Renal cortical epithelial cell (primary cell): ENCODE measurements around the gene TXLNG. TPM values are rescaled to one million over a fixed set of nuclear protein-coding genes. Genes with fewer than 3 reads are reported as not detected.
A peak's percentile ranks its signal among the peaks of the same experiment; 100 is the strongest.

Source experiments
- DNase-seq: peaks from one replicate; pipeline ENCODE4 v3.0.0-alpha.2; 2011; ENCODE audit warnings: low read depth
- total RNA-seq: library from RNA; depleted of rRNA; stranded (reverse); fragments of >200 nt; gene quantifications from 2 replicates; pipeline ENCODE4 v1.2.3, GENCODE V29; 2014

TXLNG gene
- total RNA-seq, 1 donor from 2014 or later = 16.7 TPM

DNA sequence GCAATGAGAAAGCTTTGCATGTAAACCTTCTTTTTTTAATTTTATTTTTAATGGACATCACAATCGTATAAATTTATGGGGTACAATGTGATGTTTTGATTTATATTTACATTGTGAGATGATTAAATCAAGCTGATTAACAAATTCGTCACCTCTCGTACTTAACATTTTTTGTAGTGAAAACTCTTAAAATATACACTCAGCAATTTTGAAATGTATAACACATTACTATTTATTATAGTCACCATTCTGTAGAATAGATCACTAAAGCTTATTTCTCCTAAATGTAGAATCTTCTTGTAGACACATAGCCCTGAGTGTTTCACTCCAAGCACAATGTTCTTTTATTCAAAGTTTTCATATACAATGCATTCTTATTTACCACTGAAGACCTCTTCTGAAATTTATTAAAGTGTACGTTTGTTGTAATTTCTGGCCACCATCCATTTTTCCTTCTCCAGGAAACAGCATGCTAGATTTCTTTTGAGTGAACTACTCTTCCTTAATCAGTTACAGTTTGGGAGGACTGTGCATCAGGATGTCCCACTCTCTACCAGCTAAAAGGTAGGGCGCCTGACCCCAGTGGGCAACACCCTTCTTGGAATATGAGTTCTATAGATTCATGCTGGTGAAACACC lies 88.3 kb downstream of the TXLNG start:
- DNase-seq = no peak

DNA sequence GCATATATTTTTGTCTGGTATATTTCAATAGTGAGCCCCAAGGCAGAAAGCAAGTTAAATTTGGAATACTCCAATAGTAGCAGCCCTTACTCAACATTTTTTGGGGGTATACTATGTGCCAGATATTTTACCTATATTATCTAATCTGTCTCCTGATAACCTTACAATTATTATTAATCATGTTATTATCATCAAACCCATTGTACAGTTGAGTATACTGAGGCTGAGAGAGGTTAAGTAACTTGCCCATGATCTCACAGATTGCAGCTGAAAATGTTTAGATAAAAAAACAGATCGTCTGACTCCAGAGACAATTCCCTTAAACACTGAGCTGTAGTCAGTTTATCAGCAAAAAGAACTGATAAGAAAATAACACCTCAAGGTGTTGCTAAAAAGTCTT lies 90.4 kb downstream of the TXLNG start:
- no peak for DNase-seq

DNA sequence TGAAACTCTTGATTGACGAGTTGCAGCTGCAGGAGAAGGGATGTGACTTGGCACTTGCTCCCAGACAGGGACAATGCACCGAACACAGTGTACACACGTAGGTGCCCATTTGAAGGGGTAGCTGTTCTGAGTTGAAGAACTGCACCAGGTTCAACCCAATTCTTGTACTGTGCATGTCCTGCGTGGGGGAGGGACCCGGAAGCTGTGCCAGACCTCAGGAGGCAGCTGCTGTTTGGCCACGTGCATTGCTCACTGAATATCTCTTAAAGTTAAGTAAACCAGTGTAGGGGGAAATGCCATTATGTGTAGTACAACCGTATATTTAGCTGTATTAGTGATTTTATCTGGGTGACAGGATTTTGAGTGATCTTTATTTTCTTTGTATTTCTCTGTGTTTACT lies 95.9 kb downstream of the TXLNG start:
- DNase-seq = peak; percentile 9

DNA sequence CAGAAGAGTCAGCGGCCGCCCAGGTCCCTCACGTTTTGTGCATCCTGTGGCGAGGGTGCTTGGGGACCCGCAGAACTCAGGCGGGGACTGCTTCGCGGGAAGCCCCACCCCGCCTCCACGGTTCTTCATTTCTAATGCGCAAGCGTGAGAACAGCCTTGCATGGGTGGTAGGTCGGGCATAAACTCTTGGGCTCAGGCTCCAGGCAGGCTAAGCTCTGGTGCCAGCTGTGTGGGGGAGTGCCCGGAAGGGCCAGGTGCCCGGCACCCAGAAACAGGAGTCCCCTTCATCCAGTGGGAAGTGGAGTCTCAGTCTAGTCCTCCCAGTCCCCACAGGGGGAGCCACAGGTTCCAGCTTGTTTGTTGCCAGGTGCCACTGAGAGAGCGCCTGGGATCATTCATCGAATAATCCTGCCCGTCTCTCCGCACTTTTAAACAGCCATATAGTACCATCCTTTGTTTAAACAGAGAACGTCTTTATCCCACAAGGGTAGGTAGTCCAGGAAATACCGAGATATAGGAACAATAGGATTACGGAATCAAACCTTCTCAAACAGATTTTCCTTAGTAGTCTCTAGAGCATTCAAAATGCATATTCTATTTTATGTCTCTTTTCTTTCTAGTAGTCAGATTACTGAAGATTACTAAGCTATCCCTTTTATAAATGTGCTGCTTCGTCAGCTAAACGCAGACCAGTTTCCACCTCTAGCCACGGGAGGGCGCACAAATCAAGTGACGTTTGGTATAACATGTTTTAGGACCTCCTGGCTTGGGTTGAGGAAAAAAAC lies 96.6 kb downstream of the TXLNG start:
- DNase-seq = peak; percentile 48

DNA sequence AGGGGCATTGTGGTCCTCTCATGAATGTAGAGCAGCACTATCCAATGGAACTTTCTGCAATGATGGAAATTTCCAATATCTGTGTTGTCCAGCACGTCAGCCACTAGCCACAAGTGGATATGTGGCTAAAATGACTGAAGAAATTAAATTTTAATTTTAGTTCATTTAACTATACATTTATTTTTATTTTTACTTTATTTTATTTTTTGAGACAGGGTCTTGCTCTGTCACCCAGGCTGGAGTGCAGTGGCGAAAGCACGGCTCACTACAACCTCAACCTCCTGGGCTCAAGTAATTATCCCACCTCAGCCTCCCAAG lies 97.2 kb downstream of the TXLNG start:
- DNase-seq = no peak

DNA sequence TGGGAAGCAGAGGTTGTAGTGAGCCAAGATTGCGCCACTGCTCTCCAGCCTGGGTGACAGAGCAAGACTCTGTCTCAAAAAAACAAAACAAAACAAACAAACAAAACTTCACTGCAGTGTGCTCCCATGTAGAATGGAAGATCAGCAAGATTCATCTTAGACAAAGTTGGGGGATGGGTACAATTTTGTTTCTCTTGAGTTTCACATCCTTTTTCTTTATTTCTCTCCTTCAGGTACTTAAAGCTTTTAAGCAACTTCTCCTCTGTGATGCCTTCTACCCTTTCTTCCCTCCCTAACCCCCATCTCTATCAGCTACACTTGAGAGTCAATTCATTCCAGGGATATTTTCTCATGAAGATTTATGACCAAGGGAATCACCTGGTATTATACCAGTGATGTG lies 99.4 kb downstream of the TXLNG start:
- no peak for DNase-seq

DNA sequence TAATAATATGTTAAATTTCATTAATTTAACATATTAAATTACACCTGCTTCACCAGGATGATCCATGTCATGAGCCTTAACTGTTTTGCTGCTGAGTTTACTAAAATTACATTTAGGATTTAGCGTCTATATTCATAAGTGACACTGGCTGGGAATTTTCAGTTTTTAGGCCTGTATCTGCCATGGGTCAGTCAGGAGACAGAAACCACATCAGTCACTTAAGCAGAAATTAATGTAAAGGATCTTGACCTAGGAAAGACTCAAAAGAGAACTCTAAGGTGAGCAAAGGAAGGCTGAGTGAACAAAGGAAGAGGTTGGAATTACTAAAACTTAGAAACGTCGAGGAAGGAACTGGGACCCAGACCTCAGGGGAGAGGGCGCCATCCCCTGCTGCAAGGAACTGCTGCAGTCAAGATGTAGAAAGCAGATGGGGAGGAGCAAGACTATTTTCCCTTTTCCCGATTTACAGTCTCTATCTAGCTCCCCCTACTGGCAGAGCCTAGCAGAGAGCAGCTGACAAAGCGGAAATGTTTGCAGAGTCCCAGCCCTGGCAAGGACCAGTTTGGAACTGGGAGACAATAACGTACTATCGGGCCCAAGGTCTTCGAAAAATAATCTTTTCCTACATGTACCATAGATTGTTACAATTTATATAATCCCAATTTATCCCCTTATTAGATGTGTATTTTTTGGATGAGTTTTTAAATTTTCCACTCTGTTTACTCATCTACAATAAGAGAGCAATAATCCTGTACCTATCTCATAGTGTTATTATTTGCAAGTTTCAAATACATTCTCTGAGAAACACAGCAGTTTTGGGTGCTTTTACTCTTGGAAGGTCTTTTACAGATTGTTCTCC lies 106.5 kb downstream of the TXLNG start:
- DNase-seq = peak; percentile 76

Other genes with a start within 250 kb of the TXLNG start
- gene S100G, start 136.3 kb upstream of the TXLNG start, total RNA-seq = not detected in 2 replicates
- 20.7 and 25.3 TPM in 2 replicates for gene CTPS2, start 73.8 kb upstream of the TXLNG start, total RNA-seq
- gene SYAP1, start 66.9 kb upstream of the TXLNG start, total RNA-seq = 43.6 and 78.5 TPM in 2 replicates
- 135 and 137 TPM in 2 replicates for gene RBBP7, start 83.9 kb downstream of the TXLNG start, total RNA-seq
- gene REPS2, start 160.2 kb downstream of the TXLNG start, total RNA-seq = 2.3 and 37.8 TPM in 2 replicates